ENCODE data around the gene BCAS3. TPM values are rescaled to one million over a fixed set of nuclear protein-coding genes. Genes with fewer than 3 reads are reported as not detected.
"Not testable (repeated sequence)": the region's sequence is repeated elsewhere in the genome, so short reads cannot be mapped to it uniquely, and the experiment has no call there.

Gene BCAS3
- total RNA-seq (2014; rRNA removed; shearing (Covaris generic)): 5.2 and 9.3 TPM in 2 replicates

DNA sequence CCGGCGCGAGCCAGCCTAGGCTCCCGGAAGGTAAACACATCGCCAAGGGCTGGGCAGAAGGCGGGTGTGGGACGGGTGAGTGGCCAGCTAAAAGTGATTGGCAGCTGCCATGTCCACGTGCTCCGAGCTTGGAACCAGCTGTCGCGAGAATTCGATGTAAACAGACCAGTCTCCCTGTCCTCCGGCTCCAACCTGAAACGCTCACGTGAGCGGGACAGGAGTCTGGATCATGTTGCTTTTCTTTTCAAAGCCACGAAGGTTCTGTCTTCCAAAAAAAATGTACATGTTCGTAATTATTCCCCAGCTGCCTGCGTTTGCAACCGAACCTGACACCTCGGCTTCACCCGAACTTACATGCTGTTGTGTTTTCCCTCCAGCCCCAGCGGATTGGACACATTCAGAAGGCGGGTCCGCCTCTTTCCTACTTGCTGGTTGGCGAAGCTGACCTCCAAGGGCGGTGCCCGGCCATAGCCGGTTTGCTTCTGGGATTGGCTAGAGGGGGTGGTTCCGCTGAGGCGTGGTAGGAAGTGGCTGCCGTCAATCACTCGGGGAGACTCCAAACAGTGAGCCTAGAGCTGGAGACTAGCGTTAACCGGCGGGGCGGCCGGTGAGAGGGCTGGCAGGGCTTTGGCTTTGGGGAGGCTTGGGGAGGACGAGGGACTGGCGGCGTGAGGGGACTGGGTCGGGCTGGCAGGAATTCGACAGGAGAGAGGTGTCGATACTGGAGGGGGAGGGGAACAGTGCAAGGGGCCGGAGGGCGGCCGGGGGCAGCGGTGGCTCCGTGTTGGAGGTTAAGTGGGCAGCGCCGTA is at the start of gene BCAS3:
Gene BCAS3 (plus strand): TSS at position 544 of the 810 bp plus-strand sequence.
- DNase-seq (ENCODE audit: low read depth): peak; percentile 98

DNA sequence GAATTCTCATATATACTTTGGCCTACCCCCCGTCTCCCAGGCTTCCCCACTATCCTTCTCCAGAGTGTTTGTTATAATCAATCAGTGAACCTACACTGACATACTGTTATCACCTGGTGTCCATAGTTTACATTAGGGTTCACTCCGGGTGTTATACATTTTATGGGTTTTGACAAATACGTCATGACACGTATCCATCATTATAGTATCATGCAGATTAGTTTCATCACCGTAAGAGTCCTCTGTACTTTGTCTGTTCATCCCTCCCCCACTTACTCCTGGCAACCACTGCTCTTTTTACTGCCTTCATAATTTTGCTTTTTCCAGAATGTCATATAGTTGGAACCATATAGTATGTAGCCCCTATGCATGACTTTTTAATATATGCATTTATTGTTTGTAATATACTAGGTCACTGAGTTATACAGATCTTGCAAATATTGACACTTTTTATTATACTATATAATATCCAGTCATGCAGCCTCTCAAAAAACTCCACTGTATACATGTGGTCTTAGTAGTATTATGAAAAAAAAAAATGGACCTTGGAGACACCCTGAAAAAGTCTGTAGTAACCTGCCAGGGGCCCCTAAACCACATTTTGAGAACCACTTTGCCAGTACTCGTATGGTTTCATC is 49.3 kb upstream of the BCAS3 start:
- no peak for DNase-seq (ENCODE audit: low read depth)

DNA sequence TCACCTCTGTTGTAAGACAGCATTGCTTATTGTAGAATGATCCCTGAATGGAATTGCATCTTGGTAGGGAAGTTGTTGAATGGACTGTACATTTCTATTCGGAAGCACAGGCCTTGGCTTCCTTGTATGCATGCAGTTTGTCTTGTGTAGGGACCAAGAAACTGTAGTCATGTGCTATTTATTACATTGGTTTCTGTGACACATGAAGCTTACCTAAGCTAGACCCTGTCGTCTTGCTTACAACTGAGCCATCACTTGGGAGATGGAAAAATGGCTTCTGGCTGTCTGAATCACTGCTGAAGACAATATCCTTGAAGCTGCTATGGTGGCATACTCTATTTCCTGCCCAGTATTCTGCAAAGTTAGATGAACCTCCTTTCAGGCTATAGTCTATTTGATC is 48.5 kb upstream of the BCAS3 start:
- no peak for DNase-seq (ENCODE audit: low read depth)

DNA sequence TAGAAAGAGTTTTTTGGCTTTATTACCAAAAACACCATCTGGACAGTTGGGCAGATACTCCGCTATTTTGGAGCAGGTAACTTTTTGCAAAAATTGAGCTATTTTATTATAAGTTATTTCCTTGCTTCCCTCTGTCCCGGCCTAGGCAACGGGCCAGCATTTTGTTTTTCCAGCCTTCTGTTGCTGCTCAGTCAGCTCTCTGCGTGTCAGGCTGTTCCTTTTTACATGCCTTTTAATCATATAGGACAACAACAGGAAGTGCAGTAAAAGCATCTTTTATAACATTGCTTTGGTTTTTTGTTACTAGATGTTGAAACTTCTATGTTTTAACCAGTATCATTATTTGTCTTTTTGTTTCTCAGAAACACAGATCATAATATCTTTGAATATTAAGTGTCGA is 47.3 kb upstream of the BCAS3 start:
- no peak for DNase-seq (ENCODE audit: low read depth)

DNA sequence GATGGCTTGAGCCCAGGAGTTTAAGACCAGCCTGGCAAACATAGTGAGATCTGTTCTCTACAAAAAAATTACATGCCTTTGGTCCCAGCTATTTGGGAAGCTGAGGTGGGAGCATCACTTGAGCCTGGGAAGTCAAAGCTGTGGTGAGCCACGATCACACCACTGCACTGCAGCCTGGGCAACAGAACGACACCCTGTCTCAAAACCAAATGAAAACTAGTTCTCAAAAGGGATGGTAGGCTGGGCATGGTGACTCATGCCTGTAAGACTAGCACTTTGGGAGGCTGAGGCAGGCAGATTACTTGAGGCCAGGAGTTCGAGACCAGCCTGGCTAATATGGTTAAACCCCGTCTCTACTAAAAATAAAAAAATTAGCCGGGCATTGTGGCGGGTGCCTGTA is 46.5 kb upstream of the BCAS3 start:
- DNase-seq (ENCODE audit: low read depth): peak; percentile 31

DNA sequence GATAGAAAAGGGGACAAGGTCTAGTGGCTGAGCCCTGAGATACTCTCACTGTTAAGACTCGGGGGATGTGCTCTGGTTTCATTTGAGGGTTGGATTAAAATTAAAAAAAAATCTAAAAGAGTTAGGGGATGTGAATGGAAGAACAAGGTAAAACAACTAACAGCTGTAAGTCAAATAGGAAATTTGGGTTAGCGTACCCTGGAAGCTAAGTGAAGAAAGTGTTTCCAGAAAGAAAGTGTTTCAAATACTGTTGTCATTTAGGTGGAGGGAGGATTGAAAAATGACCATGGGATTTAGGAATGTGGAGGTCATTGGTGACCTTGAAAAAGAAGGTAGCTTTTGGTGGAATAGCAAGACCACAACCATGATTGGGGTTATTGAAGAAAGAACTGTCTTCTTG is 40.0 kb upstream of the BCAS3 start:
- DNase-seq (ENCODE audit: low read depth): no peak

DNA sequence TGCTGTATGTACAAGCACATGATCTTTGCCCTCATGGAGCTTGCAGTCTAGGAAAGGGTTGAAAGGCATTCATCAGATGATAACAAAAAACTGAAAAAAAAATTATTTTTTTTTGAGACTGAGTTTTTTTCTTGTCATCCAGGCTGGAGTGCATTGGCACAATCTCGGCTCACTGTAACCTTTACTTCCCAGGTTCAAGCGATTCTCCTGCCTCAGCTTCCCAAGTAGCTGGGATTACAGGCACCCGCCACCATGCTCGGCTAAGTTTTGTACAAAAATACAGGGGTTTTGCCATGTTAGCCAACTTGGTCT is 38.7 kb upstream of the BCAS3 start:
- DNase-seq (ENCODE audit: low read depth): no peak

GRCh38 chr17:60640503-60640902 is 37.1 kb upstream of the BCAS3 start:
- DNase-seq (ENCODE audit: low read depth): peak; percentile 40

DNA sequence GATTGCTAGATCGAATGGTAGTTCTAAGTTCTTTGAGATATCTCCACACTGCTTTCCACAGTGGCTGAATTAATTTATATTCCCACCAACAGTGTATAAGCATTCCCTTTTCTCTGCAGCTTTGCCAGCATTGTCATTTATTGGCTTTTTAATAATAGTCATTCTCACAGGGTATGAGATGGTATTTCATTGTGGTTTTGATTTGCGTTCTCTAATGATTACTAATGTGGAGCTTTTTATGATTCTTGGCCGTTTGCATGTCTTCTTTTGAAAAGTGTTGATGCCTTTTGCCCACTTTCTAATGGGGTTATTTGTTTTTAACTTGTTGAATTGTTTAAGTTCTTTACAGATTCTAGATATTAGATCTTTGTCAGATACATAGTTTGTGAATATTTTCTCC is 36.5 kb upstream of the BCAS3 start:
- DNase-seq (ENCODE audit: low read depth): peak; percentile 72

DNA sequence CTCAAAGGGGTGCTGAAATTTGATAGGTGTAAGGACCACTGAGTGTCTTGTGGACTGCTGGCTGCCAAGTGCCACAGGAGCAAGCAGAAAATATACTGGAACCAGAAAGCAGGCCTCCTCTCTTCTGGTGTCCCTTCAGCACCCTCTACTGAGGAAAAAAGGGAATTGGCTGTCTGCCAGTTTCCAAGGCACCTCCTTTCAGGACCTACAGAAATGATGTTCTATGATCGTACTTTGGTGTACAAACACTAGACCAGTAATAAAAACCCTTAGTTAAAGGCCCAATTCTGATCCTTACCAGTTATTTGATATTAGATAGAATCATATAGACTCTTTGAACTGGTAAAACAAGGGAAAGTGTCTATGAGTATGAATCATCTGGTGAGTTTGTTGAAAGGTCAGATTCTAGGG is 35.8 kb upstream of the BCAS3 start:
- peak; percentile 74 for DNase-seq (ENCODE audit: low read depth)

GRCh38 chr17:60645918-60646523 is 31.6 kb upstream of the BCAS3 start:
- no peak for DNase-seq (ENCODE audit: low read depth)

DNA sequence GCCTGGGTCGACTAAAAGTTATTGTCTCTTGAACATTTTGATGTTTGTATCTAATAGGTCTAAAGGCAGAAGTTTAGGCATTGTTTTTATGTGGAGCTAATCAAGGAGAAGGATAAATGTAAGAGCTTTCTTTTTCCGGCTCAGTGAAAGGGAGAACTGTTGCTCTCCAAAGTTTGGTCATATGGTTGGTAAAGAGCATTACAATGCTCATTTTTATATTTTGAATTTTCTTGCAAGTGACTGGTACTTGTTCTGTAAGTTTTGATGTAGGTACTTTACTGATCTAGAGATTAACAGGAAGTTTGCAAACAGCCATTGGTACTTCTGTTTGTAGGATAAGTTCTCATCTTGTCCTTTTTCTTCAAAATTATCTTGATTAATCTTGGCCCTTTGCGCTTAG is 30.9 kb upstream of the BCAS3 start:
- no peak for DNase-seq (ENCODE audit: low read depth)

GRCh38 chr17:60647705-60648104 is 29.9 kb upstream of the BCAS3 start:
- no peak for DNase-seq (ENCODE audit: low read depth)

DNA sequence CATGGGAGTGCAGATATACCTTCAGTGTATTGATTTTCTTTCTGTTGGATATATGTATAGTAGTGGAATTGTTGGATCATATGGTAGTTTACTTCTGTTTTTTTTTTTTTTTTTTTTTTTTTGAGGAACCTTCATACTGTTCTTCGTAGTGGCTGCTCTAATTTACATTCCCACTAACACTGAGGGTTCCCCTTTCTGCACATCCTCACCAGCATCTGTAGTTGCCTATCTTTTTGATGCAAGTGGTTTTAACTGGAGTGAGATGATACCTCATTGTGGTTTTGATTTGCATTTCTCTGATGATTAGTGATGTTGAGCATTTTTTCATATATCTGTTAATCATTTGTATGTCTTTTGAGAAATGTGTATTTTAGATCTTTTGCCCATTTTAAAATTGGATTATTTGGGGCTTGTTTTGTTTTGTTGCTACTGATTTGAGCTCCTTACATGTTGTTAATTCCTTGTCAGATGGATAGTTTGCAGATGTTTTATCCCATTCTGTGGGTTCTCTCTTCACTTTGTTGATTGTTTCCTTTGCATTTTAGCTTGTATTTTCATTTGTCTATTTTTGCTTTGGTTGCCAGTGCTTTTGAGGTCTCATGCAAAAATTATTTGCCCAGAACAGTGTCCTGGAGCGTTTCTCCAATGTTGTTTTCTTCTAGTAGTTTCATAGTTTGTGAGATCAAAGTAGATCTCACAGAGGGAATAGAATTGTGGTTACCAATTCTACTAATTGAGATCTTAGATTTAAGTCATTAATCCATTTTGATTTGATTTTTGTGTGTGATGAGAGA is 25.0 kb upstream of the BCAS3 start:
- no peak for DNase-seq (ENCODE audit: low read depth)

DNA sequence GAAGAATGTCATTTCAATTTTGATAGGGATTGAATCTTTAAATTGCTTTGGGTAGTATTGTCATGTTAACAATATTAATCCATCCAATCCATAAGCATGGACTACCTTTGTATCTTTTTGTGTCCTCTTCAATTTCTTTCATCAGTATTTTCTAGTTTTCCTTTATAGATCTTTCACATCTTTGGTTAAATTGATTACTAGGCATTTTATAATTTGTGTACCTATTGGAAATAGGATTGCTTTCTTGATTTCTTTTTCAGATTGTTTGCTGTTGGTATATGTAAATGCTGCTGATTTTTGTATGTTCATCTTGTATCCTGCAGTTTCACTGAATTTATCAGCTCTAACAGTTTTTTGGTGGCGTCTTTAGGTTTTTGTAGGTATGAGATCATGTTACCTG is 24.1 kb upstream of the BCAS3 start:
- no peak for DNase-seq (ENCODE audit: low read depth)

GRCh38 chr17:60656499-60656898 is 21.2 kb upstream of the BCAS3 start:
- no peak for DNase-seq (ENCODE audit: low read depth)

DNA sequence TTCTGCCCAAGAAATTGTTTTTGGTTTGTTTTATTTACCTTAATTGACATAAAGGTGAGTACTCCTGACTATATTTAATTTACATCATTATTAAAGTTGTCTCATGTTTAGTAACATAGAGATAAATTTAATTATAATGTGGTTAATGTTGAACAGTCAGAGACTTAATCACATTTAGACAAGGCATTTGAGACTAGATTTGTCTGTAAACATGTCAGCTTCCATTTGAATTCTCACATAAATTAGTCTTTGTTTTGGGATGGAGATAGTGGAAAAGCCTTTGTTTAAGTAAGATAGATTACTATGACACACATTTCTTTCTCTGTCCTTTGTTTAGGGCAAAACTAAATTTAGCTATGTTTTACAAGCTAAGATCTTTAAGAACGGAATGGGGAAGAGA is 18.5 kb upstream of the BCAS3 start:
- no peak for DNase-seq (ENCODE audit: low read depth)

DNA sequence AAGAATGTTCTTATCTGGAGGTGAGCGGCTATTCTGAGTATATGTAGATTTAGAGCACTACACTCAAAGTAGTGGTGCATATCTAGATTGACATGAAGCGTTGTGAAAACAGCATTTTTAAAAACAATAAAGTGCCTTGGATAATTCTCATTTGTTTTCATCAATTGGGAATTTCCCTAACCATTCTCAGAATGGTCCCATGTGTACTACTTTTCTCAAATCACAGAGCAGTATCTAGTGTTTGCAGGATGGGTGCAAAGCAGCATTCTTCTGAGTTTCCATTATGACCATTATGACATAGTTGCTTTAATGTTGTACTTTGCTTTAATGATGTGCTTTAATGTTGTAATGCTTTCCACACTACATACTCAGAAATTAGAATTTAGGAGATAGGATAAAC is 16.2 kb upstream of the BCAS3 start:
- no peak for DNase-seq (ENCODE audit: low read depth)

- no peak for DNase-seq (ENCODE audit: low read depth)
These were observed 13.6 kb upstream of the BCAS3 start for GRCh38 chr17:60664022-60664421.

GRCh38 chr17:60665602-60666001 is 12.0 kb upstream of the BCAS3 start:
- DNase-seq (ENCODE audit: low read depth): no peak

DNA sequence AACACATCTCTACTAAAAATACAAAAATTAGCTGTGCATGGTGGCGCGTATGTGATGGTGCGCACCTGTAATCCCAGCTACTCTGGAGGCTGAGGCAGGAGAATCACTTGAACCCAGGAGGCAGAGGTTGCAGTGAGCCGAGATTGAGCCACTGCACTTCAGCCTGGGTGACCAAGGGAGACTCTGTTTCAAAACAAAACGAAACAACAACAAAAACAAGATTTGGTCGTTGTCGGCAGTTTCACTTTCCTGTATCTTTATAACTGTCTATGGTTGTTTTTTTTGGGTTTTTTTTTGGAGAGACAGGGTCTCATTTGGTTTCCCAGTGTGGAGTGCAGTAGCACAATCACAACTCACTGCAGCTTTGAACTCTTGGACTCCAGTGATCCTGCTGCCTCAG is 8.9 kb upstream of the BCAS3 start:
- not testable (repeated sequence) for DNase-seq (ENCODE audit: low read depth)

DNA sequence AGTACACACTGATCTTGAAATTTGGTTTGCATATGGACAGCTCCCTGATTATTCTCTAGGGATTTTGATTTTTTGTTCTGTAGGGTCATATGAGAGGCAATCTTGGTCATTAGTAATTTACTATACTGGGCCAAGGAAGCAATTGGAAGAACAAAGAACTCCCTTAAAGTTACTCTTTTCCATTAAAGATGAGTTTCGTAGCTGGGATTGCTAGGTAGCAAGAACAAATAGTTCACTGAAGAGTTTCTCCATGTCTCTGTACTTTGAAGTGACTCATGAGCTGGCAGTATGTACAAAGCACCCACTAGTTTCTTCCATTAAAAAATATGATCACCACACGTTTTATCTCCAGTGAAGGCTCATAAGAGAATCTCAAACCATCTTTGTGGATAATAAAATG is 6.2 kb upstream of the BCAS3 start:
- DNase-seq (ENCODE audit: low read depth): no peak
